GM20431 (cell line): ENCODE results near the gene SRBD1.

Source experiments
- in situ Hi-C: fragments of 300-500 bp; cut with MseI, MboI; formaldehyde crosslinking; loops from one replicate; pipeline ENCODE4 v1.15.0; 2020; ENCODE audit warnings: low sequenced_read_pairs; ENCODE audit not compliant: unreplicated experiment

Gene SRBD1

GRCh38 chr2:45611020-45611859 is at the start of gene SRBD1:
TSS of gene SRBD1 (minus strand) at chr2:45611267. CDS start at chr2:45605441, 5,826 bp downstream.
- in situ Hi-C loops: no loop called here

GRCh38 chr2:45654250-45654649 is 43.2 kb upstream of the SRBD1 start:
- in situ Hi-C loops: no loop called here

- in situ Hi-C loops: no loop called here
Observed at GRCh38 chr2:45653122-45653913, 42.3 kb upstream of the SRBD1 start.

- in situ Hi-C loops: no loop called here
Observed at GRCh38 chr2:45652090-45653031, 41.3 kb upstream of the SRBD1 start.

- in situ Hi-C loops: no loop called here
Observed at GRCh38 chr2:45651415-45652089, 40.5 kb upstream of the SRBD1 start, which contains the start of gene PRKCE. TSS of gene PRKCE (plus strand) at chr2:45651675.

GRCh38 chr2:45650851-45651414 is 39.9 kb upstream of the SRBD1 start:
- in situ Hi-C loops: no loop called here

GRCh38 chr2:45649858-45650811 is 39.1 kb upstream of the SRBD1 start:
- in situ Hi-C loops: loop anchor here (10.0 kb wide), 2 partner anchors 125 to 285 kb away; no protein-coding TSS in a partner anchor

- in situ Hi-C loops: loop anchor here (10.0 kb wide), 2 partner anchors 125 to 285 kb away; no protein-coding TSS in a partner anchor
Observed at GRCh38 chr2:45649462-45649857, 38.4 kb upstream of the SRBD1 start.

- in situ Hi-C loops: loop anchor here (10.0 kb wide), 2 partner anchors 126 to 286 kb away; no protein-coding TSS in a partner anchor
Observed at GRCh38 chr2:45648636-45649035, 37.6 kb upstream of the SRBD1 start.

- in situ Hi-C loops: loop anchor here (10.0 kb wide), 2 partner anchors 127 to 287 kb away; no protein-coding TSS in a partner anchor
Observed at GRCh38 chr2:45647986-45648520, 37.0 kb upstream of the SRBD1 start.

GRCh38 chr2:45647356-45647755 is 36.3 kb upstream of the SRBD1 start:
- in situ Hi-C loops: loop anchor here (10.0 kb wide), 2 partner anchors 127 to 287 kb away; no protein-coding TSS in a partner anchor

GRCh38 chr2:45646289-45646688 is 35.2 kb upstream of the SRBD1 start:
- in situ Hi-C loops: loop anchor here (10.0 kb wide), 2 partner anchors 129 to 289 kb away; no protein-coding TSS in a partner anchor

- in situ Hi-C loops: loop anchor here (10.0 kb wide), 2 partner anchors 131 to 291 kb away; no protein-coding TSS in a partner anchor
Observed at GRCh38 chr2:45643543-45644542, 32.8 kb upstream of the SRBD1 start.

GRCh38 chr2:45643095-45643494 is 32.0 kb upstream of the SRBD1 start:
- in situ Hi-C loops: loop anchor here (10.0 kb wide), 2 partner anchors 132 to 292 kb away; no protein-coding TSS in a partner anchor

GRCh38 chr2:45640576-45640975 is 29.5 kb upstream of the SRBD1 start:
- in situ Hi-C loops: loop anchor here (10.0 kb wide), 2 partner anchors 134 to 294 kb away; no protein-coding TSS in a partner anchor

GRCh38 chr2:45637440-45637839 is 26.4 kb upstream of the SRBD1 start:
- in situ Hi-C loops: no loop called here
